ENCODE data around the gene HJV.
A peak's percentile ranks its signal among the peaks of the same experiment; 100 is the strongest.
"Not testable (repeated sequence)": the region's sequence is repeated elsewhere in the genome, so short reads cannot be mapped to it uniquely, and the experiment has no call there.

Gene HJV

GRCh38 chr1:146021622-146022402 is at the start of gene HJV:
Gene HJV (minus strand): TSS chr1:146021735. CDS start chr1:146020231, 1,504 bp downstream.
- Histone ChIP-seq H3K9me3 (ENCODE audit: control insufficient read depth in 5 of 5, low read length in 5 of 5) (no peaks in the 10 kb centered on the region), H3K36me3 (ENCODE audit: control insufficient read depth in 5 of 5, insufficient read depth in 5 of 5, low read length in 5 of 5) (no peaks in the 10 kb centered on the region), H3K4me3 (ENCODE audit: low read depth in 1 of 5, low read length in 5 of 5) (no peak within 1 kb of the TSS), H3K27me3 (ENCODE audit: control insufficient read depth in 5 of 5, insufficient read depth in 4 of 5, low read length in 5 of 5) (peaks cover 16 to 27% (median 19%) of the 10 kb centered on the region in 5 donors), H3K4me1 (ENCODE audit: control insufficient read depth in 5 of 5, insufficient read depth in 5 of 5, low read length in 5 of 5) (peaks cover 0 to 10% (median 7%) of the 10 kb centered on the region in 5 donors), H3K9ac (ENCODE audit: low read length in 5 of 5) (no peak within 1 kb of the TSS), H3K27ac (ENCODE audit: low read depth, low read length) (no peak within 1 kb of the TSS)

DNA sequence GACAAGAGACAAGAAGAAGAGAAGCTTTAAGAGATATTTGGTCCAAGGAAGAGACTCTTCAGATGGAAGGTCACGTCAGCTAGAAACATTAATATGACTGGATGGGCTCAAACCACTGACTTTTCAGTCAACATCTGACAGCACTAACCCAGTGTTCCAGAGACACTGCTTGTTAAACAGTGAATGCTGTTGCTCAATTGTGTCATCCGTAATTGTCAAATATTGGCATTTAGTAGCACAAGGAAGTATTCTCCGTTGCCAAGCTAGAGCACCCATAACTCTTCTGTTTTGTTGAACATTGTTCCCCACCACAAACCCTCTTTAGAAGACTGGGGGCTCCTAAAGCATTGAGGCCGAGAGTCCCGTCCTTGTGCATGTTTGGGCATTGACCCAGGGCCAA is 37.6 kb upstream of the HJV start:
- H3K4me1 ChIP-seq (ENCODE audit: control insufficient read depth in 5 of 5, insufficient read depth in 5 of 5, low read length in 5 of 5); H3K27me3 ChIP-seq (ENCODE audit: control insufficient read depth in 5 of 5, insufficient read depth in 4 of 5, low read length in 5 of 5); H3K4me3 ChIP-seq (ENCODE audit: low read depth in 1 of 5, low read length in 5 of 5); H3K27ac ChIP-seq (ENCODE audit: low read depth, low read length); H3K9ac ChIP-seq (ENCODE audit: low read length in 5 of 5); H3K36me3 ChIP-seq (ENCODE audit: control insufficient read depth in 5 of 5, insufficient read depth in 5 of 5, low read length in 5 of 5); H3K9me3 ChIP-seq (ENCODE audit: control insufficient read depth in 5 of 5, low read length in 5 of 5): not testable (repeated sequence)

DNA sequence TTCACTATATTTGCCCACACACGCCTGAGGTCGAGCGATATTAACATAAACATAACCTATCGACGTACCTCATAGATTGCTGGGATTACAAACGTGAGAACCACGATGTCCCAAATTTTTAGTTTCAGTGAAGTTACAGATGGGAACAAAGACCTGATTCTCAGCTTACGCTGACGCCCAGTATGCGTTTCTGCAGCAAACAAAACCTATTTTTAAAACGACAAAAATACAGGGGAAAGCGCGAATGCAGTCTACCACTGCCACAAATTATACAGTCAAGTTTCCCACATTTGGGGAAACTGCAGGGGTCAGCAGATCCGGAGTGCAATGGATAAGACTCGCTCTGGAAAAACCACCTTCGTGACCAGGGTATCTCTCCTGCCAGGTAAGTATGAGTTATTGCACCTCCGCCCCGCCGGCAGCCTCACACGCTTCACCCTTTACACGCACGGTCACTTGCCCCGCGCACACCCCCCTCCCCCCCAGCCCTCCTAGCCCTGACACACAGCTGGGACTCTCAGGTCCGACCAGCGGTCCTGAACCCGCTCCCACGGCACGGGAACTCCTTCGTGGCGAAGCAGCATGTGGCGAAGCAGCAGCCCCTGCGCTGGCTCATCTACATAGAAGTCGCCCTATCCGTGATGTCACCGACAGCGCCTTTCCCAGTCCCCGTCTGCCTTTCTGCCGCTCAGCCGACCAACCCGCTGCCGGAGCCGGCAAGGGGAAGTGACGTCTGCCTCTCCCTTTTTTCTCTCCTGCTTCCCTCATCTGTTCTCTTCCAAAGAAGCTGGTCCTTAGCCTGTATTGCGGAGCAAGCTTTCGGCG is 30.5 kb upstream of the HJV start:
- H3K9me3 ChIP-seq (ENCODE audit: control insufficient read depth in 5 of 5, low read length in 5 of 5); H3K36me3 ChIP-seq (ENCODE audit: control insufficient read depth in 5 of 5, insufficient read depth in 5 of 5, low read length in 5 of 5); H3K27me3 ChIP-seq (ENCODE audit: control insufficient read depth in 5 of 5, insufficient read depth in 4 of 5, low read length in 5 of 5); H3K4me1 ChIP-seq (ENCODE audit: control insufficient read depth in 5 of 5, insufficient read depth in 5 of 5, low read length in 5 of 5): not testable (repeated sequence)
- H3K27ac ChIP-seq (ENCODE audit: low read depth, low read length) = peak overlapping the region; percentile 32
- peak overlapping the region; percentile 45 to 65 (median 50) for H3K4me3 ChIP-seq (ENCODE audit: low read depth in 1 of 5, low read length in 5 of 5)
- peak overlapping the region in 4 of 5 donors; percentile 9 to 66 (median 39) for H3K9ac ChIP-seq (ENCODE audit: low read length in 5 of 5)

DNA sequence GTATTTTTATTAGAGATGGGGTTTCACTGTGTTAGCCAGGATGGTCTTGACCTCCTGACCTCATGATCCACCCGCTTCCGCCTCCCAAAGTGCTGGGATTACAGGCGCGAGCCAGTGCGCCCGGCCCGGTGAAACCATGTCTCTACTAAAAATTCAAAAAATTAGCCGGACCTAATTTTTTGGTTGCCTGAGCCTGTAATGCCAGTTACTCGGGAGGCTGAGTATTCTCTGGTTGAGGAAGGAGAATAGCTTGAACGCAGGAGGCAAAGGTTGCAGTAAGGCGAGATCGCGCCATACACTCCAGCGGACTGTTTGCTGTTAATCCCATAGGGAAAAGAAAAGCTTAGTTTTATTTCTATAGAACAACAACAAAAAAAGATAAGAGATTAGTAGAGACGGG is 29.9 kb upstream of the HJV start:
- Histone ChIP-seq H3K4me1 (ENCODE audit: control insufficient read depth in 5 of 5, insufficient read depth in 5 of 5, low read length in 5 of 5) (peaks cover 0 to 7% (median 3%) of the 10 kb centered on the region in 5 donors), H3K4me3 (ENCODE audit: low read depth in 1 of 5, low read length in 5 of 5) (peak overlapping the region in 4 of 5 donors; percentile 45 to 65 (median 52)), H3K9me3 (ENCODE audit: control insufficient read depth in 5 of 5, low read length in 5 of 5) (no peaks in the 10 kb centered on the region), H3K27ac (ENCODE audit: low read depth, low read length) (peak overlapping the region; percentile 32), H3K36me3 (ENCODE audit: control insufficient read depth in 5 of 5, insufficient read depth in 5 of 5, low read length in 5 of 5) (no peaks in the 10 kb centered on the region), H3K27me3 (ENCODE audit: control insufficient read depth in 5 of 5, insufficient read depth in 4 of 5, low read length in 5 of 5) (no peaks in the 10 kb centered on the region), H3K9ac (ENCODE audit: low read length in 5 of 5) (peak overlapping the region in 2 of 5 donors; percentile 27 to 66)

GRCh38 chr1:146050652-146050963 is 29.1 kb upstream of the HJV start:
- not testable (repeated sequence) for H3K4me1 ChIP-seq (ENCODE audit: control insufficient read depth in 5 of 5, insufficient read depth in 5 of 5, low read length in 5 of 5); H3K9me3 ChIP-seq (ENCODE audit: control insufficient read depth in 5 of 5, low read length in 5 of 5); H3K4me3 ChIP-seq (ENCODE audit: low read depth in 1 of 5, low read length in 5 of 5); H3K27ac ChIP-seq (ENCODE audit: low read depth, low read length); H3K36me3 ChIP-seq (ENCODE audit: control insufficient read depth in 5 of 5, insufficient read depth in 5 of 5, low read length in 5 of 5); H3K9ac ChIP-seq (ENCODE audit: low read length in 5 of 5); H3K27me3 ChIP-seq (ENCODE audit: control insufficient read depth in 5 of 5, insufficient read depth in 4 of 5, low read length in 5 of 5)

DNA sequence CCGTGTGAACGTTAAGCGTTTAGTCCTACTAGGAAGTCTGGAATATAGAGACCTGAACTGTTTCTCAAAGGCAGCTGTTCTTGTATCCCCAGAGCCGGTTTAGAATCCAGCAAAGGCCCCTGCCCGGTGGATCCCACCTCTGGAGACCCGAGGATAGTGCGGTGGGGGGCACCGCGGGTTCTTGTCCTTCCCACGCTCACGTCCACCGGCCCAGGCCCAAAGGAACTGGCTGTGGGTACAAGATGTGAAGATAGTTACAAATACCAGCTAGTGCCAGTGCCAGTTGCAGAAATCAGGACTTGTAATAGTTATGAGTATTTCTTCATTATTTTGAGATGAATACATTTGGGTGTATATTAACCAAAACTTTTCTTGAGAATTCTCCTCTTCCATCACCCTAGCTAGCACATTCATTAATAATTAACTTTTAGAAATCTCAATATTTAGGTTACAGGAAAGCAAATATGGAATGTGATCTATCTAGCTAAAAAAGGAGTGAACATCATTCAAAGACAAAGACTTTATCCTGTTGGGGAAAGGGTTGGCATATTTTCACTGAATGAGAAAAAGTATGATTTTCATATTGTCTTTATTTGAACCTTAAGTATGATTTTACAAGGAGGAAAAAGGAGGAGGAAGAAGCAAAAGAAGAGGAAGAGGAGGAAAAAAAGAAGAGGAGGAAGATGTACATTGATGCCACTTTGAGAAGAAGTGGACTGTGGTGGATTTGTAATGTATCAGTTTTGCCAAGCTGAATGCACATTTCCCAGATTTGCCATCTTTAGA is 28.5 kb upstream of the HJV start:
- not testable (repeated sequence) for H3K4me1 ChIP-seq (ENCODE audit: control insufficient read depth in 5 of 5, insufficient read depth in 5 of 5, low read length in 5 of 5); H3K27ac ChIP-seq (ENCODE audit: low read depth, low read length); H3K4me3 ChIP-seq (ENCODE audit: low read depth in 1 of 5, low read length in 5 of 5); H3K9me3 ChIP-seq (ENCODE audit: control insufficient read depth in 5 of 5, low read length in 5 of 5); H3K27me3 ChIP-seq (ENCODE audit: control insufficient read depth in 5 of 5, insufficient read depth in 4 of 5, low read length in 5 of 5); H3K9ac ChIP-seq (ENCODE audit: low read length in 5 of 5); H3K36me3 ChIP-seq (ENCODE audit: control insufficient read depth in 5 of 5, insufficient read depth in 5 of 5, low read length in 5 of 5)

- Histone ChIP-seq H3K36me3 (ENCODE audit: control insufficient read depth in 5 of 5, insufficient read depth in 5 of 5, low read length in 5 of 5) (no peaks in the 10 kb centered on the region), H3K9me3 (ENCODE audit: control insufficient read depth in 5 of 5, low read length in 5 of 5) (no peaks in the 10 kb centered on the region), H3K27me3 (ENCODE audit: control insufficient read depth in 5 of 5, insufficient read depth in 4 of 5, low read length in 5 of 5) (no peaks in the 10 kb centered on the region), H3K4me3 (ENCODE audit: low read depth in 1 of 5, low read length in 5 of 5) (no peak overlapping the region), H3K27ac (ENCODE audit: low read depth, low read length) (no peak overlapping the region), H3K9ac (ENCODE audit: low read length in 5 of 5) (no peak overlapping the region), H3K4me1 (ENCODE audit: control insufficient read depth in 5 of 5, insufficient read depth in 5 of 5, low read length in 5 of 5) (peaks cover 0 to 7% (median 3%) of the 10 kb centered on the region in 5 donors)
Observed at GRCh38 chr1:146049436-146049835, 27.9 kb upstream of the HJV start.

DNA sequence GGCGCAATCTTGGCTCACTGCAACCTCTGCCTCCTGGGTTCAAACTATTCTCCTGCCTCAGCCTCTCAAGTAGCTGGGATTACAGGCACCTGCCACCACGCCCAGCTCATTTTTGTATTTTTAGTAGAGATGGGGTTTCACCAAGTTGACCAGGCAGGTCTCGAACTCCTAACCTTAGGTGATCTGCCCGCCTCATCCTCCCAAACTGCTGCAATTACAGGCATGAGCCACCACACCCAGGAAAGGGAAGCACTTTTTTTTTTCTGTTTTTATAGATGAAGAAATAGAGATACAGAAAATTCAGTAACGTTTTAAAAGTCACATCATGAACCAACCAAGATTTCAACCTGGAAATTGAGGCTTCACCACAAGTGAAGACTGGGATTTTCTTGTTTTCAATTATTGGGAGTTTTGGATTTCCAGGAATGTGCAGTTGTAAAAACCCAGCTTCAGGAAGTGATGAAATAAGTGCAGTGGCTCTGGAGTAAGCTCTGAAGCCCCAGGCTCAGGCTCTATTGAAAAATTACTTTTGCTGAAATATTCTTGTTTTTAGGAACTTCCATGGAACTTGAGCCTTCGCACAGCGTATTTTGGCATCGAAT is 27.1 kb upstream of the HJV start:
- H3K9ac ChIP-seq (ENCODE audit: low read length in 5 of 5); H3K27ac ChIP-seq (ENCODE audit: low read depth, low read length); H3K27me3 ChIP-seq (ENCODE audit: control insufficient read depth in 5 of 5, insufficient read depth in 4 of 5, low read length in 5 of 5); H3K4me3 ChIP-seq (ENCODE audit: low read depth in 1 of 5, low read length in 5 of 5); H3K4me1 ChIP-seq (ENCODE audit: control insufficient read depth in 5 of 5, insufficient read depth in 5 of 5, low read length in 5 of 5); H3K9me3 ChIP-seq (ENCODE audit: control insufficient read depth in 5 of 5, low read length in 5 of 5); H3K36me3 ChIP-seq (ENCODE audit: control insufficient read depth in 5 of 5, insufficient read depth in 5 of 5, low read length in 5 of 5): not testable (repeated sequence)

- H3K36me3 ChIP-seq (ENCODE audit: control insufficient read depth in 5 of 5, insufficient read depth in 5 of 5, low read length in 5 of 5) = no peaks in the 10 kb centered on the region
- no peak overlapping the region for H3K4me3 ChIP-seq (ENCODE audit: low read depth in 1 of 5, low read length in 5 of 5)
- H3K9me3 ChIP-seq (ENCODE audit: control insufficient read depth in 5 of 5, low read length in 5 of 5) = no peaks in the 10 kb centered on the region
- H3K9ac ChIP-seq (ENCODE audit: low read length in 5 of 5) = no peak overlapping the region
- H3K4me1 ChIP-seq (ENCODE audit: control insufficient read depth in 5 of 5, insufficient read depth in 5 of 5, low read length in 5 of 5) = peaks cover 0 to 3% (median 1%) of the 10 kb centered on the region in 5 donors
- H3K27ac ChIP-seq (ENCODE audit: low read depth, low read length) = no peak overlapping the region
- no peaks in the 10 kb centered on the region for H3K27me3 ChIP-seq (ENCODE audit: control insufficient read depth in 5 of 5, insufficient read depth in 4 of 5, low read length in 5 of 5)
Observed at GRCh38 chr1:146046664-146047063, 25.1 kb upstream of the HJV start.

All from subcutaneous abdominal adipose tissue (tissue), 5 donors.